GM19099 (cell line): ENCODE data around the gene CST6.

Source experiments
- POLR2A ChIP-seq: IDR thresholded peaks from 3 replicates; pipeline ENCODE4 v1.6.1; 2011; ENCODE audit warnings: low read depth; ENCODE audit not compliant: insufficient read length; ENCODE audit errors: extremely low read depth

Gene CST6

GRCh38 chr11:65979261-65979759 is 32.5 kb upstream of the CST6 start:
- TF ChIP-seq POLR2A = no peak

- no peak for TF ChIP-seq POLR2A
Observed at GRCh38 chr11:65981101-65981740, 30.6 kb upstream of the CST6 start.

- TF ChIP-seq POLR2A = no peak
Observed at GRCh38 chr11:65981972-65982823, 29.6 kb upstream of the CST6 start.

- no peak for TF ChIP-seq POLR2A
Observed at GRCh38 chr11:65982824-65983588, 28.8 kb upstream of the CST6 start.

- no peak for TF ChIP-seq POLR2A
Observed at GRCh38 chr11:65983589-65983987, 28.2 kb upstream of the CST6 start.

- no peak for TF ChIP-seq POLR2A
Observed at GRCh38 chr11:65987336-65987735, 24.5 kb upstream of the CST6 start.

GRCh38 chr11:65988791-65989592 is 22.8 kb upstream of the CST6 start:
- no peak for TF ChIP-seq POLR2A

- no peak for TF ChIP-seq POLR2A
Observed at GRCh38 chr11:65992056-65992455, 19.8 kb upstream of the CST6 start.

GRCh38 chr11:65997286-65997685 is 14.5 kb upstream of the CST6 start:
- no peak for TF ChIP-seq POLR2A

GRCh38 chr11:66001942-66002647 is 9.7 kb upstream of the CST6 start, which contains the start of the genes BANF1 and EIF1AD:
Gene BANF1, plus strand, starts transcription at chr11:66002503. Its CDS starts 748 bp downstream, at chr11:66003251.
Gene EIF1AD, minus strand, starts transcription at chr11:66002157. Its CDS starts 1,768 bp downstream, at chr11:66000389.
- peak; percentile 90 for TF ChIP-seq POLR2A

- TF ChIP-seq POLR2A = no peak
Observed at GRCh38 chr11:66002648-66003225, 9.1 kb upstream of the CST6 start.

GRCh38 chr11:66003291-66003690 is 8.5 kb upstream of the CST6 start:
- no peak for TF ChIP-seq POLR2A

- no peak for TF ChIP-seq POLR2A
Observed at GRCh38 chr11:66004186-66004585, 7.6 kb upstream of the CST6 start.
